HEK293T (cell line): ENCODE results near the gene BACH1.

ENCODE experiments used
- CTCF ChIA-PET: fragments of 350-600 bp; formaldehyde crosslinking; extraction: SDS; loops from one replicate; lab custom pipeline; 2021; ENCODE audit warnings: antibody characterized with exemption, inconsistent platforms; lab: Yijun Ruan, JAX
- POLR2A ChIA-PET: fragments of 350-600 bp; formaldehyde crosslinking; extraction: SDS; loops from one replicate; lab custom pipeline; 2020; ENCODE audit warnings: antibody characterized with exemption, inconsistent platforms; lab: Yijun Ruan, JAX
- DNase-seq: peaks from one replicate; pipeline ENCODE4 v3.0.0; 2012; ENCODE audit warnings: mixed read lengths; ENCODE audit errors: extremely low spot score
- ARNT ChIP-seq: fragments of 450-650 bp; IDR thresholded peaks from 2 replicates; pipeline ENCODE4 v1.6.1; 2017; ENCODE audit warnings: mild to moderate bottlenecking
- BHLHE40 ChIP-seq: fragments of 450-650 bp; IDR thresholded peaks from 2 replicates; pipeline ENCODE4 v1.6.1; 2016; ENCODE audit warnings: mild to moderate bottlenecking, moderate library complexity, borderline replicate concordance
- CTBP1 ChIP-seq: fragments of 450-650 bp; IDR thresholded peaks from 2 replicates; pipeline ENCODE4 v1.6.1; 2016; ENCODE audit warnings: borderline replicate concordance
- ELF4 ChIP-seq: fragments of 450-650 bp; IDR thresholded peaks from 2 replicates; pipeline ENCODE4 v1.6.1; 2017; ENCODE audit warnings: antibody characterized with exemption
- FOXA1 ChIP-seq: fragments of 450-650 bp; IDR thresholded peaks from 2 replicates; pipeline ENCODE4 v1.6.1; 2016; ENCODE audit warnings: mild to moderate bottlenecking
- FOXK2 ChIP-seq: fragments of 450-650 bp; IDR thresholded peaks from 2 replicates; pipeline ENCODE4 v1.6.1; 2016; ENCODE audit warnings: mild to moderate bottlenecking
- FOXM1 ChIP-seq: fragments of 450-650 bp; IDR thresholded peaks from 2 replicates; pipeline ENCODE4 v1.6.1; 2017; ENCODE audit warnings: mild to moderate bottlenecking, borderline replicate concordance
- HDGF ChIP-seq: fragments of 450-650 bp; IDR thresholded peaks from 2 replicates; pipeline ENCODE4 v1.6.1; 2017; ENCODE audit warnings: antibody characterized with exemption, borderline replicate concordance
- L3MBTL2 ChIP-seq: fragments of 450-650 bp; conservative IDR thresholded peaks from 2 replicates; pipeline ENCODE4 v1.6.1; 2016; ENCODE audit warnings: mild to moderate bottlenecking
- LEF1 ChIP-seq: fragments of 450-650 bp; IDR thresholded peaks from 2 replicates; pipeline ENCODE4 v1.6.1; 2017; ENCODE audit warnings: mild to moderate bottlenecking, borderline replicate concordance
- NFRKB ChIP-seq: fragments of 450-650 bp; IDR thresholded peaks from 2 replicates; pipeline ENCODE4 v1.6.1; 2016; ENCODE audit warnings: mild to moderate bottlenecking, moderate library complexity
- PKNOX1 ChIP-seq: fragments of 450-650 bp; IDR thresholded peaks from 2 replicates; pipeline ENCODE4 v1.6.1; 2016
- SP1 ChIP-seq: fragments of 450-650 bp; IDR thresholded peaks from 2 replicates; pipeline ENCODE4 v1.6.1; 2017
- SUZ12 ChIP-seq: fragments of 450-650 bp; IDR thresholded peaks from 2 replicates; pipeline ENCODE4 v1.6.1; 2016; ENCODE audit warnings: mild to moderate bottlenecking
- TARDBP ChIP-seq: fragments of 450-650 bp; IDR thresholded peaks from 2 replicates; pipeline ENCODE4 v1.6.1; 2016
- ZNF384 ChIP-seq: fragments of 450-650 bp; IDR thresholded peaks from 2 replicates; pipeline ENCODE4 v1.6.1; 2016

The BACH1 gene

GRCh38 chr21:29321932-29322928 is 23.5 kb downstream of the BACH1 start:
- POLR2A ChIA-PET: no interaction called here
- no peak for DNase-seq
- TF ChIP-seq FOXK2 (no peak), TARDBP (no peak), FOXM1 (no peak), CTBP1 (no peak), ARNT (no peak), ZNF384 (no peak), SUZ12 (no peak), L3MBTL2 (no peak), NFRKB (no peak)
- CTCF ChIA-PET: no interaction called here

GRCh38 chr21:29323189-29323588 is 24.5 kb downstream of the BACH1 start:
- DNase-seq: no peak
- TF ChIP-seq ELF4 (no peak), ARNT (no peak), BHLHE40 (no peak), FOXM1 (no peak), CTBP1 (no peak), HDGF (no peak), ZNF384 (no peak), FOXK2 (no peak), L3MBTL2 (no peak), LEF1 (no peak), TARDBP (no peak), SP1 (no peak), NFRKB (no peak), PKNOX1 (no peak), FOXA1 (no peak), SUZ12 (no peak)
- CTCF ChIA-PET: no interaction called here
- POLR2A ChIA-PET: no interaction called here

GRCh38 chr21:29326914-29327554 is 28.3 kb downstream of the BACH1 start:
- no peak for DNase-seq
- ChIA-PET CTCF (interaction anchor here (0.7 kb wide), 1 partner anchor 1405 kb away, joined by 3 read pairs; no protein-coding TSS in a partner anchor), POLR2A (no interaction called here)
- TF ChIP-seq ARNT: no peak
- TF ChIP-seq CTBP1: no peak
- TF ChIP-seq FOXM1: no peak
- no peak for TF ChIP-seq HDGF
- no peak for TF ChIP-seq L3MBTL2

GRCh38 chr21:29329406-29329805 is 30.7 kb downstream of the BACH1 start:
- CTCF ChIA-PET: interaction anchor here (0.7 kb wide), 1 partner anchor 30 kb away, joined by 3 read pairs; no protein-coding TSS in a partner anchor
- TF ChIP-seq LEF1: no peak
- no peak for TF ChIP-seq ZNF384
- TF ChIP-seq FOXM1: no peak
- no peak for TF ChIP-seq SUZ12
- no peak for TF ChIP-seq ARNT
- no peak for TF ChIP-seq HDGF
- no peak for TF ChIP-seq TARDBP
- no peak for TF ChIP-seq PKNOX1
- no peak for TF ChIP-seq BHLHE40
- POLR2A ChIA-PET: no interaction called here
- DNase-seq: no peak

GRCh38 chr21:29330797-29331196 is 32.1 kb downstream of the BACH1 start:
- CTCF ChIA-PET: no interaction called here
- no peak for TF ChIP-seq ELF4
- TF ChIP-seq FOXM1: no peak
- TF ChIP-seq NFRKB: no peak
- TF ChIP-seq SUZ12: no peak
- no peak for DNase-seq
- POLR2A ChIA-PET: no interaction called here

- no peak for TF ChIP-seq FOXM1
- TF ChIP-seq PKNOX1: no peak
- no peak for TF ChIP-seq L3MBTL2
- POLR2A ChIA-PET: no interaction called here
- DNase-seq: no peak
- CTCF ChIA-PET: no interaction called here
These were observed 34.0 kb downstream of the BACH1 start for GRCh38 chr21:29332461-29333362.
